Uterus (tissue), 4 donors: ENCODE measurements around the gene FBXO17. TPM values are rescaled to one million over a fixed set of nuclear protein-coding genes. Genes with fewer than 3 reads are reported as not detected.
A peak's percentile ranks its signal among the peaks of the same experiment; 100 is the strongest.

Experiments
- DNase-seq, 2 donors: peaks; one replicate each; pipeline ENCODE4 v3.0.0-alpha.2; 2019 to 2020
- H3K27ac ChIP-seq, 2 donors: fragments of 200-600 bp; sonication (generic); 1 replicate in 1 of 2; 2 replicates in 1 of 2; pipeline ENCODE4 v1.5.1; 2016 to 2018
- H3K27me3 ChIP-seq, 2 donors: fragments of 200-600 bp; sonication (generic); one replicate each; pipeline ENCODE4 v1.5.1; 2018 to 2019; ENCODE audit warnings: control low read depth in 1 of 2
- H3K36me3 ChIP-seq, 2 donors: fragments of 200-600 bp; sonication (generic); one replicate each; pipeline ENCODE4 v1.5.1; 2019; ENCODE audit warnings: control low read depth in 1 of 2
- H3K4me1 ChIP-seq, 2 donors: fragments of 200-600 bp; sonication (generic); one replicate each; pipeline ENCODE4 v1.5.1; 2018 to 2019; ENCODE audit warnings: control low read depth in 1 of 2
- H3K4me3 ChIP-seq, 2 donors: fragments of 200-600 bp; sonication (generic); 1 replicate in 1 of 2; 2 replicates in 1 of 2; pipeline ENCODE4 v1.5.1; 2018 to 2019; ENCODE audit warnings: mild to moderate bottlenecking in 1 of 2
- H3K9me3 ChIP-seq, 2 donors: fragments of 200-600 bp; sonication (generic); one replicate each; pipeline ENCODE4 v1.5.1; 2019; ENCODE audit warnings: control low read depth in 1 of 2
- CTCF ChIP-seq, 4 experiments: fragments of 200-600 bp in 2 of 4; fragments of 450-650 bp in 2 of 4; sonication (generic) in 2 of 4; IDR thresholded peaks; one replicate each; pipeline ENCODE4 v1.5.1; 2016 to 2019; ENCODE audit warnings: antibody characterized with exemption in 4 of 4, mild to moderate bottlenecking in 2 of 4, moderate library complexity in 1 of 4
- POLR2A ChIP-seq, 2 donors: fragments of 450-650 bp; IDR thresholded peaks; one replicate each; pipeline ENCODE4 v1.6.1; 2016; ENCODE audit warnings: antibody characterized with exemption in 2 of 2, mild to moderate bottlenecking in 1 of 2, moderate library complexity in 1 of 2
- intact Hi-C: fragments of 100-400 bp; cut with DNase I; formaldehyde crosslinking; loops from one replicate; pipeline ENCODE4 v1.15.1; 2023; ENCODE audit warnings: low total_unique reads
- total RNA-seq, 4 donors: library from RNA; depleted of rRNA in 3 of 4; stranded (reverse); fragments of >200 nt in 3 of 4; gene quantifications; one replicate each; pipeline versions ENCODE4 v1.1.0 to v1.2.4, GENCODE V29; 2014 to 2023
- donor health status: DM: yes; HTN: yes; CAD: no.

The FBXO17 gene
- total RNA-seq, 4 donors from 2014 or later = 3.8 to 47.6 (median 36.7) TPM

- no peaks in the 10 kb centered on the region for H3K36me3 ChIP-seq
Measured at GRCh38 chr19:38905620-38906019, 69.9 kb downstream of the FBXO17 start.

GRCh38 chr19:38904581-38905539 is 70.7 kb downstream of the FBXO17 start:
- H3K36me3 ChIP-seq = no peaks in the 10 kb centered on the region
- TF ChIP-seq CTCF (IDR thresholded peaks at IDR 0.05) = no peak

More at GRCh38 chr19:38905620-38906019, 69.9 kb downstream of the FBXO17 start:
- no peaks in the 10 kb centered on the region for H3K4me1 ChIP-seq
- H3K9me3 ChIP-seq = no peaks in the 10 kb centered on the region
- no peak for DNase-seq
- no peak overlapping the region for H3K4me3 ChIP-seq
- H3K27me3 ChIP-seq = no peaks in the 10 kb centered on the region
- TF ChIP-seq POLR2A (IDR thresholded peaks at IDR 0.05) (no peak), CTCF (IDR thresholded peaks at IDR 0.05) (no peak)
- intact Hi-C loops = no loop called here
- no peak overlapping the region for H3K27ac ChIP-seq

GRCh38 chr19:38901683-38902082 is 73.9 kb downstream of the FBXO17 start:
- H3K27me3 ChIP-seq = no peaks in the 10 kb centered on the region
- no peak overlapping the region for H3K4me3 ChIP-seq
- no peak for DNase-seq
- H3K36me3 ChIP-seq = no peaks in the 10 kb centered on the region
- no peaks in the 10 kb centered on the region for H3K9me3 ChIP-seq
- no peak overlapping the region for H3K27ac ChIP-seq
- TF ChIP-seq CTCF (IDR thresholded peaks at IDR 0.05) (no peak), POLR2A (IDR thresholded peaks at IDR 0.05) (no peak)
- H3K4me1 ChIP-seq = peaks cover 0 to 6% of the 10 kb centered on the region in 2 donors
- intact Hi-C loops = no loop called here

More at GRCh38 chr19:38904581-38905539, 70.7 kb downstream of the FBXO17 start:
- Histone ChIP-seq H3K4me1 (no peaks in the 10 kb centered on the region), H3K4me3 (no peak overlapping the region), H3K27me3 (no peaks in the 10 kb centered on the region), H3K9me3 (no peaks in the 10 kb centered on the region), H3K27ac (no peak overlapping the region)
- intact Hi-C loops = no loop called here
- DNase-seq = no peak

GRCh38 chr19:38900743-38901190 is 74.8 kb downstream of the FBXO17 start:
- intact Hi-C loops = no loop called here
- TF ChIP-seq CTCF (IDR thresholded peaks at IDR 0.05) (no peak), POLR2A (IDR thresholded peaks at IDR 0.05) (no peak)
- Histone ChIP-seq H3K4me3 (peak overlapping the region in 1 of 2 donors; percentile 62), H3K9me3 (no peaks in the 10 kb centered on the region), H3K27ac (peak overlapping the region in 1 of 2 donors; percentile 76), H3K27me3 (no peaks in the 10 kb centered on the region), H3K36me3 (no peaks in the 10 kb centered on the region), H3K4me1 (peaks cover 0 to 6% of the 10 kb centered on the region in 2 donors)
- DNase-seq = no peak

GRCh38 chr19:38900202-38900629 is 75.3 kb downstream of the FBXO17 start:
- no peak for TF ChIP-seq CTCF (IDR thresholded peaks at IDR 0.05)
- peak overlapping the region; percentile 76 to 87 for H3K27ac ChIP-seq
- H3K27me3 ChIP-seq = no peaks in the 10 kb centered on the region
- no peak for DNase-seq
- peak overlapping the region; percentile 62 to 92 for H3K4me3 ChIP-seq
- intact Hi-C loops = no loop called here
- H3K4me1 ChIP-seq = peaks cover 0 to 6% of the 10 kb centered on the region in 2 donors
- no peaks in the 10 kb centered on the region for H3K9me3 ChIP-seq
- no peaks in the 10 kb centered on the region for H3K36me3 ChIP-seq
